SJSA1 (cell line): Measurements from ENCODE around the gene SMAD3. TPM values are rescaled to one million over a fixed set of nuclear protein-coding genes. Genes with fewer than 3 reads are reported as not detected.
A peak's percentile ranks its signal among the peaks of the same experiment; 100 is the strongest.
"Not testable (repeated sequence)": the region's sequence is repeated elsewhere in the genome, so short reads cannot be mapped to it uniquely, and the experiment has no call there.

ENCODE experiments used
- DNase-seq, 2 experiments: peaks; one replicate each; pipeline ENCODE4 v3.0.0-alpha.2; 2015 to 2020; ENCODE audit warnings: low spot score in 2 of 2, low read depth in 1 of 2
- H3K27ac ChIP-seq: fragments of 250-450 bp; sonication (Bioruptor Pico); 2 replicates; pipeline ENCODE4 v1.5.1; 2020; ENCODE audit warnings: mild to moderate bottlenecking, moderate library complexity
- H3K27me3 ChIP-seq: fragments of 250-450 bp; sonication (Bioruptor Pico); replicated peaks from 2 replicates; pipeline ENCODE4 v1.5.1; 2020; ENCODE audit warnings: mild to moderate bottlenecking, moderate library complexity
- H3K36me3 ChIP-seq: fragments of 250-450 bp; sonication (Bioruptor Pico); 2 replicates; pipeline ENCODE4 v1.5.1; 2020; ENCODE audit warnings: mild to moderate bottlenecking
- H3K4me1 ChIP-seq: fragments of 250-450 bp; sonication (Bioruptor Pico); replicated peaks from 2 replicates; pipeline ENCODE4 v1.6.1; 2021; ENCODE audit warnings: mild to moderate bottlenecking
- H3K4me3 ChIP-seq: fragments of 250-450 bp; sonication (Bioruptor Pico); 2 replicates; pipeline ENCODE4 v1.5.1; 2020; ENCODE audit warnings: mild to moderate bottlenecking
- H3K9me3 ChIP-seq: fragments of 250-450 bp; sonication (Bioruptor Pico); replicated peaks from 2 replicates; pipeline ENCODE4 v1.5.1; 2020; ENCODE audit warnings: mild to moderate bottlenecking
- total RNA-seq: library from RNA; depleted of rRNA; stranded (reverse); fragments of >200 nt; shearing (Covaris generic); gene quantifications from 2 replicates; pipeline ENCODE4 v1.2.3, GENCODE V29; 2014

The SMAD3 gene
- total RNA-seq, 1 experiment from 2014 or later = 22.0 TPM

DNA sequence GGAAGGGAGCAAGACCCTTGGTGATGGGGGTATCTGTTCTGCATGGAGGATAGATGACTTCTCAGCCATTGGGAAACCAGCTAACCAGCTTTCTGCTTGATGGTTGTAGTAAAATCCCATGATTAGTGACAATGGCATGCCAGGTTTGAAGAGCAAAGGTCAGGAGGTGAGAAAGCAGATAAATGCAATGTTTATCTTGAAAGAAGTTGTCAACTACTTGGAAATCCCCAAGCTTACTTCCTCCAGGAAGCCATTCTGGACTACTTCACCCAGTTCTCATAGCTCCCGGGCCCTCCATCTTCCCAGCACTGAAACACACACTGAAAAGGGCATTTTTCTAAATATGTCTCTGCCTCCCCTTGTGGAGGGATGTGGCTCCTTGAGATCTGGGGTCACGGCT, 51.3 kb downstream of the SMAD3 start:
- H3K4me1 ChIP-seq = peaks cover 72% of the 10 kb centered on the region
- H3K27ac ChIP-seq = peak overlapping the region; percentile 21; the same call in 1 of the 2 replicates
- H3K36me3 ChIP-seq = peaks cover 16% of the 10 kb centered on the region
- H3K4me3 ChIP-seq = no peak overlapping the region
- DNase-seq = no peak
- no peaks in the 10 kb centered on the region; the same call in 1 of the 2 replicates for H3K9me3 ChIP-seq
- no peaks in the 10 kb centered on the region for H3K27me3 ChIP-seq

DNA sequence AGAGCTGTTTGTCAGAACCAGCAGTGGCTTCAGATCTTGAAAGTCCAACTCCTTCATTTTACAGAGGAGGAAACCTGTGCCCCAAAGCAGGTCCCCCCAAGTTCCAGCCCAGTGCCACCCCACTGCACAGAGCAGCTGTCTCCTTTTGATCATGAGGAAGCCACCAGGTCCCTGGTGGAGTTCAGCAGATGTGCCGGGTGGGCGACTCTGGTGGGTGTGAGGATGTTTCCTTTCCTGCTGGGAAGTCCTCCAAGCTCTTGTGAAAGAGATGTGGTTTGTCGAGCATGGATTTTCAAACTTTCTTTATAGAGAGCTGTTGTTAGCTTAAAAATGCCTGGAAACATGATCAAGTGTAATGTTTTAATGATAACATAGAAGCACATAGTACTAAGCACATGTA, 52.0 kb downstream of the SMAD3 start:
- Histone ChIP-seq H3K27ac (peak overlapping the region; percentile 21; the same call in 1 of the 2 replicates), H3K36me3 (peaks cover 16% of the 10 kb centered on the region; the same call in 1 of the 2 replicates), H3K27me3 (no peaks in the 10 kb centered on the region), H3K9me3 (no peaks in the 10 kb centered on the region), H3K4me3 (no peak overlapping the region), H3K4me1 (peaks cover 78% of the 10 kb centered on the region)
- no peak for DNase-seq

DNA sequence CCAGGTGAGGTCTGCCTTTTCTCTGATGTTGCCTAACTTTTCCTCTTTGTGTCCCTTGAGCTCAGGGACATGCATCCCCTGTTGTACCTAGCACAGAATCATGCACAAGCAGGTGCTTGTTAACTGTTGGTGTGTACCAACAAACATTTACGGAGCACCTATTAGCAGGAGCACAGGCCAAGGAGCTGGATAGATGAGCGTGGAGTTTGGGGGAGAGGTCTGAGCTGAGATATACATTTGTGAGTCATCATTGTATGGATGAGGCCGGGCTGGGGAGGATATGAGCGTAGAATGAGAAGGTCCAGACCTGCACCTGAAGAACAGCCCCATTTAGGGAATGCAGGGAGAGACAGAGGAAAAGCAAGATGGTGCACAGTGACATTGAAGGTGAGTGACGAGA, 53.4 kb downstream of the SMAD3 start:
- Histone ChIP-seq H3K27ac (no peak overlapping the region), H3K36me3 (peaks cover 16% of the 10 kb centered on the region; the same call in 1 of the 2 replicates), H3K9me3 (no peaks in the 10 kb centered on the region), H3K27me3 (no peaks in the 10 kb centered on the region), H3K4me3 (no peak overlapping the region), H3K4me1 (peaks cover 80% of the 10 kb centered on the region)
- DNase-seq = no peak

DNA sequence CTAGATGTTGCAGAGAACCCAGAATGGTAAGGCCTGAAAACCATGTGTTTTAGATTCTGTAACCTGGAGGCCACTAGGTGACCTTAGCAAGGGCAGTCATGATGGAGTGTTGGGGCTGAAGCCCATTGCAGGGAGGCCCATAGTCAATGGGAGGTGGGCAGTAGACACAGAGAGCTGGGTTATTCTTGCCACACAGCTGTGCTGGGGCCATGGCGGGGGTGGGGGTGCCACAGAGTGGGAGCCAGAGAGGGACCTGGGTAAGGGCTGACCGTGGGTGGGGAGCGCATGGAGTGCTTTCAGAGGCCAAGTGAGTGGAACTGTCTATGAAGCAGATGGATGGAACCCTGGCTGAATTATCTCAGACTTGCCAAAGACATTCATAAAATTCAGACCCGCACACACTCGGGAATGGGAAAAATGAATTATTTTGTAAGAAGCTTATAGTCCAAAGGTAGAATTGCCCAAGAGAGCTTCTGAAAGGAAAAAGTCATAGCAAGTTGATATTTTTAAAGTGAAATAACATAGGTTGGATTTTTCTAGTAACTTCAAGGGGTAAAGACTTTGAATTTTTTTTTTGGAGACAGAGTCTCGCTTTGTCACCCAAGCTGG, 53.9 kb downstream of the SMAD3 start:
- peaks cover 82% of the 10 kb centered on the region for H3K4me1 ChIP-seq

DNA sequence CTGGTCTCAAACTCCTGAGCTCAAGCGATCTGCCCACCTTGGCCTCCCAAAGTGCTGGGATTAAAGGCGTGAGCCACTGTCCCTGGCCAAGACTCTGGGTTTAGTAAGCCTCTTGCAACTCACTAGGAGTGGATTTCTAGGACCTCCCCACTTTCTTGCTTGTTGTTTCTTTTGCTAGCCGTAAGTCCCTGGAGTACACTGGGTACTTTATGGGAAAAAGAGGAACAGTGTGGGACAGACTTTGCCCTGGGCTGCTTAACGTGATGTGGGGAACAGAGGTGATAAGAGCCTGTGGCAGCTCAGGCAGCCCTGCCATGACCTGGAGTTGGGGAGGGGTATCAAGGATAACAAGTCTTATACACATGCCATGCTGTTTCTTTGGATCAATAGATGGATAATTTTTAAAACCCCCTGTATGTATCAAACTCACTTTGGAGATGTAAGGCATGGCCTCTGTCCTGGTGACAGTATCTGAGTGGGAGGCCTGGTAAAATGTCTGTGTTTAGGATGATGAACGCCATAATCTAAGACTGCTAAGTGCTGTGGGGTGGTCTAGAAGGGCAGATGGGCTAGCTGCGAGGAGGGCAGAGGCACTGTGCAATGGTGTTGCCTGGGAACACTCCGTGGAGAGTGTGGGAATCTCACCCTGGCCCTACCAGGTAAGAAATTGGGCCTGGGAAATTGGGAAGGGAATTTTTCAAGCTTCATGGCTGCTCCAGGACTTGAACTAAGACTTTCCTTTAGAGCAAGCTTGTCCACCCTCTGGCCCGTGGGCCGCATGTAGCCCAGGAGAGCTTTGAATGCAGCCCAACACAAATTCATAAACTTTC, 54.8 kb downstream of the SMAD3 start:
- H3K27ac ChIP-seq = peak overlapping the region; percentile 84
- H3K36me3 ChIP-seq = peaks cover 11% of the 10 kb centered on the region; the same call in 1 of the 2 replicates
- no peaks in the 10 kb centered on the region for H3K9me3 ChIP-seq
- H3K27me3 ChIP-seq = no peaks in the 10 kb centered on the region
- H3K4me3 ChIP-seq = no peak overlapping the region
- no peak for DNase-seq
- H3K4me1 ChIP-seq = peaks cover 85% of the 10 kb centered on the region

More for the DNA sequence above, 53.9 kb downstream of the SMAD3 start:
- Histone ChIP-seq H3K9me3 (no peaks in the 10 kb centered on the region), H3K4me3 (no peak overlapping the region), H3K36me3 (peaks cover 16% of the 10 kb centered on the region; the same call in 1 of the 2 replicates), H3K27ac (no peak overlapping the region), H3K27me3 (no peaks in the 10 kb centered on the region)
- DNase-seq = no peak

DNA sequence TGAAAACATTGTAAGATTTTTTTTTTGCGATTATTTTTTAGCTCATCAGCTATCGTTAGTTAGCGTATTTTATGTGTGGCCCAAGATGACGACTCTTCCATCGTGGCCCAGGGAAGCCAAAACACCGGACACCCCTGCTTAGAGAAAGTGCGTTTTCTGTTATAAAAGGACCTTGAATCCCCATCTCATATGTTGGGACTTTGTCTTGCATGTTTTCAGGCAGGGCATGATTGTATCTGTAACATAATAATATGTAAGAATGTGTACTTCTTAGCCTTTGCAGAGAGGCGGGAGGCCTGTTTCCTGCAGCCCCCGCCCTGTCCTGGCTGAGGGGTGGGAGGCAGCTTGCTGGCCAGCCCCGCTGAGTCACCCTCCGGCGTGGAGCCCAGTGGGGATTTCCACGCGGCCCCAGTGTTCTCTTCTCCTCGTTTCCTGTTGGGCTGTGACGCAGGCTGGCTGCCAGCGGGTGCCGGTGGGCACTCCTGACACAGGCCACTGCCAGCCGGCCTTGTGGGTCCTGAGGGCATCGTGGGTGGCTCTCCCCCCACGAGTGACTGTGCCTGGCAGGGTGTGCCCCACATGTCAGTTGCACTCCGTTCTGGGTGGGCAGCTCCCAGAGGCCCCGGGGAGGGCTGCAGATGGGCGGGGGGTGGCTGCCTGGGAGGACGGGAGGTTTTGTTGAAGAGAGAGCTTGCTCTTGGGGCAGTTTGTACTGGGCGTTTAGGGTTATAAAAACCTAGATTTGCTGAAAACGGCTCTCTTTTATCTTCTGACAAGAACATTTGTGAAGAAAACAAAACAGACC, 55.6 kb downstream of the SMAD3 start:
- peak overlapping the region; percentile 84 for H3K27ac ChIP-seq
- no peak overlapping the region for H3K4me3 ChIP-seq
- peaks cover 86% of the 10 kb centered on the region for H3K4me1 ChIP-seq

DNA sequence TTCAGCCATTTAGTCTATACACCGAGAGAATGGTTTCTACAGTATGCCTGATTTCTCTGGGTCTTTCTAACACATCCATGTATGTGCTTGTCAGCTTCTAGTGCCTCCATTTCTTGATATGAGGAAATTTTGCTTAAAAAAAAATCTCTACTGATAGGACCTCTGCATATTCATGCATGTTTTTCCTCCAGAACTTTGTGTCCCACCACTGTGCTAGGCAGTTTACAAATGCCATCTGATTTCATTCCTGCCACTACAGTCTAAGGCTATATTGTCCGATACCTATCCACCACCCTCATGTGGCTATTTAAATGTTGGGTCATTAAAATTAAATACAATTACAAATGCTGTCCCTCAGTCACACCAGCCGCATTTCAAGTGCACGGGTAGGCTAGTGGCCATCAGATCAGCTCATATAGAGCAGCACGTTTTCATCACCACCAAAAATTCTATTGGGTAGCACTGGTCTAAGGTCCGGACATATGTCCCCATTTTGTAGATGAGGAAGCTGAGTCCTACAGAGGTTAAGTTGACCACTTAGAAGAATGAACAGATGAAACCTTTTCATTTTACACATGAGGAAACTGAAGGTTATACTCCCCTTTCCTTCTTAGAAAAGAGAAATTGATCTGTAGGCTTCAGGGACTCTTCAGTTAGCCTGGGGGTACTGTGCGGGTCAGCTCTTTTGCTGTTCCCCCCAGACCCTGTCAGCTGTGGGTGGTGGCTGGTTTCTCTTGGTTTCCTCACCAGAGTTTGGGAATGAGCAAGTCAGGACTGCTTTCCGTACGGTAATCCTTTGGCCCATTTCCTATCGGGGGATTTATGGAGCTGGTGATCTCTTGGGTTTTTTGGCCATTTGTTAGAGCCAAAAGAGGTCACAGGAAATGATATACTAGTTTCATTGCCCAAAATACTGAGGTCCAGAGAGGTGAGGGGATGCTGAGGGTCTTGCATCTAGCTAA, 56.5 kb downstream of the SMAD3 start:
- no peak overlapping the region for H3K4me3 ChIP-seq
- H3K27ac ChIP-seq = peak overlapping the region; percentile 84
- DNase-seq = no peak
- no peaks in the 10 kb centered on the region for H3K9me3 ChIP-seq
- H3K4me1 ChIP-seq = peaks cover 86% of the 10 kb centered on the region
- no peaks in the 10 kb centered on the region for H3K27me3 ChIP-seq
- peaks cover 4% of the 10 kb centered on the region; the same call in 1 of the 2 replicates for H3K36me3 ChIP-seq

More for the DNA sequence above, 55.6 kb downstream of the SMAD3 start:
- H3K27me3 ChIP-seq = no peaks in the 10 kb centered on the region
- DNase-seq = peak; percentile 96
- peaks cover 5% of the 10 kb centered on the region; the same call in 1 of the 2 replicates for H3K36me3 ChIP-seq
- no peaks in the 10 kb centered on the region for H3K9me3 ChIP-seq

DNA sequence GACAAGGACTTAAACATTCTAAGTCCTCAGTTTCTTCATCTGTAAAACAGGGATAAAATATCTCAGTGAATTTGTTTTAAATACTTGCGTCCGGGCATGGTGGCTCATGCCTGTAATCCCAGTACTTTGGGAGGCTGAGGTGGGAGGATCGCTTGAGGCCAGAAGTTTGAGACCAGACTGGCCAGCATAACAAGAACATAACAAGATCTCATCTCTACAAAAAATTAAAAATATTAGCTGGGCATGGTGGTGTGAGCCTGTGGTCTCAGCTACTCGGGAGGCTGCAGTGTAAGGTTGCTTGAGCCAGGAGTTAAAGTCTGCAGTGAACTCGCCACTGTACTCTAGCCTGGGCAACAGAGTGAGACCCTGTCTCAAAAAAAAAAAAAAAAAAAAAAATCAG, 57.4 kb downstream of the SMAD3 start:
- Histone ChIP-seq H3K36me3 (peaks cover 11% of the 10 kb centered on the region), H3K4me1 (peaks cover 88% of the 10 kb centered on the region), H3K27ac (peak overlapping the region; percentile 84)
- not testable (repeated sequence) for H3K27me3 ChIP-seq, H3K4me3 ChIP-seq, H3K9me3 ChIP-seq, DNase-seq

DNA sequence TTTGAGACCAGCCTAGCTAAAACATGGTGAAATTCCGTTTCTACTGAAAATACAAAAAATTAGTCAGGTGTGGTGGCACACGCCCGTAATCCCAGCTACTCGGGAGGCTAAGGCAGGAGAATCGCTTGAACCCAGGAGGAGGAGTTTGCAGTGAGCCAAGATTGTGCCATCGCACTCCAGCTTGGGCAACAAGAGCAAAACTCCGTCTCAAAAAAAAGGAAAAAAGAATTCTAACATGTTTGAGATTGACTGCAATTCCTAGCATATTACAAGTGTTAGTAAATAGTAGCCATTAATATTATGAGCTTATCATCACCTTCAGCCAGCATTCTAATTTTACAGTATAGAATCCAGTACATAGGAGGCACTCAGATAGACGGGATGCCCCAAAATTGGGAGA, 57.9 kb downstream of the SMAD3 start:
- not testable (repeated sequence) for H3K27ac ChIP-seq, H3K4me3 ChIP-seq, H3K27me3 ChIP-seq, DNase-seq, H3K9me3 ChIP-seq
- Histone ChIP-seq H3K4me1 (peaks cover 91% of the 10 kb centered on the region), H3K36me3 (peaks cover 11% of the 10 kb centered on the region)

DNA sequence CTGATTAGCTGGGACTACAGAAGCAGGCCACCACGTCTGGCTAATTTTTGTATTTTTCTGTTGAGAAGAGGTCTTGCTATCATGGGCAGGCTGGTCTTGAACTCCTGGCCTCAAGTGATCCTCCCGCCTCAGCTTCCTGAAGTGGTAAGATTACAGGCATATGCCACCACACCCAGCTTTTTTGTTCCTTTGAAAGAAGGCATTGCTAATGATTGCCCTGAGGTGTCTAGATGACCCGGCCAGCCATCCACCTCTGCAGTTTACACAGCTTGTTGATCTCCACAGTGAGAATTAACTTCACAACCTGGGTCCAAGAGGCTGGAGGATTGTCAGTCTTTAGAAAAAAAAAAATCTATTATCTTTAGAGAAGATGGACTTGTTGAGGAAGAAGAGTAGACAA, 58.7 kb downstream of the SMAD3 start:
- no peaks in the 10 kb centered on the region for H3K27me3 ChIP-seq
- peaks cover 93% of the 10 kb centered on the region for H3K4me1 ChIP-seq
- H3K4me3 ChIP-seq = no peak overlapping the region
- DNase-seq = no peak
- H3K9me3 ChIP-seq = no peaks in the 10 kb centered on the region
- peak overlapping the region; percentile 78 for H3K27ac ChIP-seq
- H3K36me3 ChIP-seq = peaks cover 16% of the 10 kb centered on the region

DNA sequence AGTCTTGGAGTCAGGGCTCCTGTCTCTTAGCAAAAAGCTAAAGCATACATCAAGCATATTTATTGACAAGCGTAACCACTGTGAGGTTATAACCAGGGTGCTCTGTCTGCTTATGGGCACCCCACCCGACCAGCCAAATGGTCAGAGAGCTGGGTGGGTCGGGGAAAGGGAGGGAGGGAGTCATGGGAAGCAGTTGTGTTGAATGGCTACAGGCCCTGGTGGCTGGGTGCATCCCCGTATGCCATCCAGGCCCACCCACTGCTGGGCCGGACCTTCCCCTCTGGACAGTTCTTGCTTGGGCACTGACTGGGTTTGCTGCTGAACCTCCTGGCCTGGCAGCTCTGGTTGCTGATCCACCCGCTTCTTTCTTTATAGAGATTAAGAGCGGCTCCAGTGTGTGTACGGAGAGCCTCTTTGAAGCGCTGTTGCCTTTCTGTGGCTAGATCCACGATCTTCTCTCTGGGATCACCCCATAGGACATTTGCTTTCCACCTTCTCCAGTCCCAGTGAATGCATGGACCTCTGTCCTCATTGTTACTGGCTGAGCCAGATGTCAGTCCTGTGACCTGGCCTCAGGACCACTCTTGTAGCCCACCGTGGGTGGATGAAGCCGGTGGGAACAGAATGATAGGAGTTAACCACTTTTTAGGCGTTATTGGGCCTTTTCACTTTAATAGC, 59.6 kb downstream of the SMAD3 start:
- peak overlapping the region; percentile 78 for H3K27ac ChIP-seq
- no peaks in the 10 kb centered on the region for H3K9me3 ChIP-seq
- no peaks in the 10 kb centered on the region for H3K27me3 ChIP-seq
- DNase-seq = no peak
- peaks cover 17% of the 10 kb centered on the region for H3K36me3 ChIP-seq
- peaks cover 84% of the 10 kb centered on the region for H3K4me1 ChIP-seq
- H3K4me3 ChIP-seq = no peak overlapping the region
